NB4 (cell line): Measurements from ENCODE around the gene PIF1.

Experiments
- MYC ChIP-seq: IDR thresholded peaks from 2 replicates; pipeline ENCODE4 v1.6.1; 2011; ENCODE audit warnings: low read depth, low read length
- POLR2A ChIP-seq: IDR thresholded peaks from 2 replicates; pipeline ENCODE4 v1.6.1; 2011; ENCODE audit warnings: mild to moderate bottlenecking; ENCODE audit not compliant: insufficient read length; ENCODE audit errors: extremely low read depth
- TF ChIP-seq, protein P1 (sequence below): IDR thresholded peaks from one replicate; pipeline ENCODE4 v1.5.1; 2012; ENCODE audit warnings: low read depth, low read length

DNA sequence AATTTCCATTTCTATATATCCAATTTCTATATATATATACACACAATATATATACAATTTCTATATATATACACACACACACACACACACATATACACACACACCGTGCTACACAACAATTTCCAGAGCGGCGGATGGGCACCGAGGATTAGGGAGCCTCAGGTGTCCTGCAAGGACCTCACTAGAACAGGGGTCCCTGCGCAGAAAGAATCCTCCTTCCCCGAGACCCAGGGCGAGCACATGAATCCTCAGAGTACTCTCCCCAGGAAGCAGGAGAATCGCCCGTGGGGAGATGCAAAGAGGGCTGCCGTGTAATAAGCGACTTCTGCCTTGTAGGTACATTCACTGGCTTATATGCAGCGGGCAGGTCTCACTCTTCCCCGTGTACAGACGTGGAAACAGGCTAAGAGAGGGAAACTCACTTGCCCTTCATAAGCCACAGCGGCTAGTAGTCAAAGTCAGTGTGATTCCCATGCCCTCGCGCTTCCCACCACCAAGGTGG lies 467 bp downstream of the PIF1 start:
- TF ChIP-seq MYC (no peak), POLR2A (no peak)
- TF ChIP-seq, protein P1, sequence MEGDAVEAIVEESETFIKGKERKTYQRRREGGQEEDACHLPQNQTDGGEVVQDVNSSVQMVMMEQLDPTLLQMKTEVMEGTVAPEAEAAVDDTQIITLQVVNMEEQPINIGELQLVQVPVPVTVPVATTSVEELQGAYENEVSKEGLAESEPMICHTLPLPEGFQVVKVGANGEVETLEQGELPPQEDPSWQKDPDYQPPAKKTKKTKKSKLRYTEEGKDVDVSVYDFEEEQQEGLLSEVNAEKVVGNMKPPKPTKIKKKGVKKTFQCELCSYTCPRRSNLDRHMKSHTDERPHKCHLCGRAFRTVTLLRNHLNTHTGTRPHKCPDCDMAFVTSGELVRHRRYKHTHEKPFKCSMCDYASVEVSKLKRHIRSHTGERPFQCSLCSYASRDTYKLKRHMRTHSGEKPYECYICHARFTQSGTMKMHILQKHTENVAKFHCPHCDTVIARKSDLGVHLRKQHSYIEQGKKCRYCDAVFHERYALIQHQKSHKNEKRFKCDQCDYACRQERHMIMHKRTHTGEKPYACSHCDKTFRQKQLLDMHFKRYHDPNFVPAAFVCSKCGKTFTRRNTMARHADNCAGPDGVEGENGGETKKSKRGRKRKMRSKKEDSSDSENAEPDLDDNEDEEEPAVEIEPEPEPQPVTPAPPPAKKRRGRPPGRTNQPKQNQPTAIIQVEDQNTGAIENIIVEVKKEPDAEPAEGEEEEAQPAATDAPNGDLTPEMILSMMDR = no peak
